B cell (primary cell): ENCODE data around the gene ICAM3. TPM values are rescaled to one million over a fixed set of nuclear protein-coding genes. Genes with fewer than 3 reads are reported as not detected.

Source experiments
- ATAC-seq: fragments of 200-7000 bp; cut with Tn5 transposase; one replicate; pipeline ENCODE4 v1.10.0; 2021; ENCODE audit warnings: low read depth, mild to moderate bottlenecking, moderate number of reproducible peaks, moderate library complexity
- CTCF ChIA-PET: fragments of 350-600 bp; sonication (Branson Sonifier 250); formaldehyde crosslinking; loops from one replicate; lab custom pipeline; 2021; ENCODE audit warnings: antibody characterized with exemption, inconsistent platforms; lab: Charles Lee
- POLR2A ChIA-PET: fragments of 350-600 bp; sonication (Branson Sonifier 250); formaldehyde crosslinking; loops from one replicate; lab custom pipeline; 2021; ENCODE audit warnings: antibody characterized with exemption; lab: Charles Lee
- DNase-seq: peaks from one replicate; pipeline ENCODE4 v3.0.0; 2013
- H2AFZ ChIP-seq: 2 replicates; pipeline ENCODE4 v1.6.1; 2012; ENCODE audit warnings: mild to moderate bottlenecking, low read depth, low read length; ENCODE audit not compliant: insufficient read depth, poor library complexity, severe bottlenecking
- H3K27ac ChIP-seq, 2 donors: 1 replicate in 1 of 2; 2 replicates in 1 of 2; pipeline ENCODE4 v1.5.1; 2012 to 2013; ENCODE audit warnings: low read length in 2 of 2, mild to moderate bottlenecking in 2 of 2, moderate library complexity in 1 of 2
- H3K27me3 ChIP-seq, 4 experiments: fragments of 200-600 bp in 1 of 4; sonication (generic) in 1 of 4; replicated peaks in 1 of 4; 1 replicate in 2 of 4; 2 replicates in 2 of 4; pipeline versions ENCODE4 v1.6.1 to v1.7.0; 2013 to 2016; ENCODE audit warnings: low read length in 3 of 4, mild to moderate bottlenecking in 2 of 4, mixed read lengths in 1 of 4, moderate library complexity in 1 of 4; ENCODE audit not compliant: insufficient read depth in 4 of 4, control insufficient read depth in 3 of 4; ENCODE audit errors: control extremely low read depth in 1 of 4
- H3K36me3 ChIP-seq, 2 experiments: replicated peaks in 1 of 2; 1 replicate in 1 of 2; 2 replicates in 1 of 2; pipeline versions ENCODE4 v1.6.1 to v1.7.1; 2013; ENCODE audit warnings: low read length in 1 of 2; ENCODE audit not compliant: insufficient read depth in 2 of 2, control insufficient read depth in 1 of 2; ENCODE audit errors: control extremely low read depth in 1 of 2, extremely low read depth in 1 of 2
- H3K4me1 ChIP-seq, 2 donors: fragments of 200-600 bp in 1 of 2; sonication (generic) in 1 of 2; 1 replicate in 1 of 2; 2 replicates in 1 of 2; pipeline versions ENCODE4 v1.5.1 to v1.6.1; 2013 to 2017; ENCODE audit warnings: low read length in 2 of 2; ENCODE audit not compliant: control insufficient read depth in 2 of 2, insufficient read depth in 2 of 2
- H3K4me2 ChIP-seq: replicated peaks from 2 replicates; pipeline ENCODE3; 2012; ENCODE audit warnings: mild to moderate bottlenecking, low read depth, low read length; ENCODE audit not compliant: poor library complexity, severe bottlenecking
- H3K4me3 ChIP-seq, 5 experiments: fragments of 200-600 bp in 1 of 5; sonication (generic) in 1 of 5; 1 replicate in 3 of 5; 2 replicates in 2 of 5; pipeline versions ENCODE4 v1.5.1 to v1.7.0; 2011 to 2016; ENCODE audit warnings: low read length in 4 of 5, mild to moderate bottlenecking in 4 of 5, low read depth in 2 of 5, control low read depth in 1 of 5, moderate library complexity in 1 of 5; ENCODE audit not compliant: insufficient read depth in 1 of 5; ENCODE audit errors: control extremely low read depth in 1 of 5, extremely low read depth in 1 of 5
- H3K79me2 ChIP-seq: fragments of 200-600 bp; sonication (generic); one replicate; pipeline ENCODE4 v1.6.0; 2016; ENCODE audit warnings: low read length; ENCODE audit not compliant: control insufficient read depth, insufficient read depth
- H3K9ac ChIP-seq: fragments of 200-600 bp; sonication (generic); 2 replicates; pipeline ENCODE4 v1.6.1; 2017; ENCODE audit warnings: mild to moderate bottlenecking, low read length, moderate library complexity
- H3K9me3 ChIP-seq, 3 donors: one replicate each; pipeline versions ENCODE4 v1.6.1 to v1.7.1; 2013; ENCODE audit warnings: low read length in 2 of 3; ENCODE audit not compliant: control insufficient read depth in 2 of 3, insufficient read depth in 1 of 3; ENCODE audit errors: control extremely low read depth in 1 of 3
- H4K20me1 ChIP-seq: 2 replicates; pipeline ENCODE4 v1.6.0; 2012; ENCODE audit warnings: mild to moderate bottlenecking, low read length; ENCODE audit not compliant: insufficient read depth, control insufficient read depth, poor library complexity, severe bottlenecking
- H3K27ac Mint-ChIP-seq: one replicate; pipeline ENCODE4 v1.8.0; 2021; ENCODE audit warnings: mixed read lengths
- H3K27me3 Mint-ChIP-seq: one replicate; pipeline ENCODE4 v1.8.0; 2021; ENCODE audit warnings: mixed read lengths
- H3K4me1 Mint-ChIP-seq: one replicate; pipeline ENCODE4 v1.8.0; 2021; ENCODE audit warnings: mixed read lengths
- H3K4me3 Mint-ChIP-seq: one replicate; pipeline ENCODE4 v1.8.0; 2021; ENCODE audit warnings: mixed read lengths
- H3K9me3 Mint-ChIP-seq: one replicate; pipeline ENCODE4 v1.8.0; 2022; ENCODE audit warnings: mixed read lengths; ENCODE audit not compliant: insufficient read depth
- CTCF ChIP-seq: fragments of 200-600 bp; IDR thresholded peaks from one replicate; pipeline ENCODE4 v1.8.0; 2022; ENCODE audit warnings: antibody characterized with exemption, mild to moderate bottlenecking
- EZH2 ChIP-seq: IDR thresholded peaks from 2 replicates; pipeline ENCODE4 v1.6.1; 2012; ENCODE audit warnings: borderline replicate concordance, low read depth, mild to moderate bottlenecking, moderate library complexity, low read length; ENCODE audit not compliant: insufficient read depth, poor library complexity, severe bottlenecking
- WGBS: methylation state at CpG from one replicate; pipeline ENCODE4 v1.1.5; 2013; ENCODE audit warnings: missing lambda C conversion rate; ENCODE audit not compliant: insufficient coverage; 5-methylcytosine and 5-hydroxymethylcytosine counted together
- intact Hi-C: fragments of 100-400 bp; cut with micrococcal nuclease; formaldehyde crosslinking; loops from one replicate; pipeline ENCODE4 v1.10.0; 2022
- polyA plus RNA-seq: library from polyadenylated mRNA; depleted of rRNA; stranded (reverse); fragments of >200 nt; gene quantifications from 2 replicates; pipeline ENCODE4 v1.2.3, GENCODE V29; 2012
- total RNA-seq, 2 donors: library from RNA; stranded (reverse); fragments of 120-200 nt in 1 of 2; gene quantifications; 1 replicate in 1 of 2; 2 replicates in 1 of 2; pipeline versions ENCODE4 v1.2.3 to v1.2.4, GENCODE V29; 2013 to 2022

ICAM3 gene
- total and polyA plus RNA-seq, 2 donors (not counting 1 experiment from before 2014, with no cell fraction given), result 119 to 223 TPM

GRCh38 chr19:10291554-10292205 is 47.7 kb downstream of the ICAM3 start:
- no peaks in the 10 kb centered on the region for H3K36me3 ChIP-seq
- peaks cover 0 to 94% (median 62%) of the 10 kb centered on the region in 4 experiments for H3K27me3 ChIP-seq
- WGBS, result 4% methylated on average over 48 of the region's 49 CpGs
- Mint-ChIP-seq H3K27ac (peak overlapping the region; percentile 65), H3K9me3 (no peaks in the 10 kb centered on the region), H3K27me3 (peaks cover 45% of the 10 kb centered on the region), H3K4me3 (peak overlapping the region; percentile 87), H3K4me1 (peaks cover 75% of the 10 kb centered on the region)
- POLR2A ChIA-PET, result interaction anchor here (0.5 to 1.1 kb wide), 5 partner anchors 21 to 1290 kb away, joined by 3 to 6 read pairs (median 3); partner anchors contain the start of genes ICAM1 and RAVER1
- CTCF ChIA-PET, result interaction anchor here (0.8 to 8.5 kb wide), 9 partner anchors 12 to 134 kb away, joined by 3 to 116 read pairs (median 5); partner anchors contain the start of genes ICAM1 and TYK2
- DNase-seq (peak; percentile 73), ATAC-seq (no peak)
- no peak overlapping the region for H3K27ac ChIP-seq
- H2AFZ ChIP-seq, result peak overlapping the region; percentile 66
- TF ChIP-seq CTCF, result no peak
- TF ChIP-seq EZH2, result peak; percentile 28
- peak overlapping the region in 4 of 5 experiments; percentile 33 to 63 (median 42) for H3K4me3 ChIP-seq
- H3K9me3 ChIP-seq, result peaks cover 0 to 76% (median 0%) of the 10 kb centered on the region in 3 donors
- no peaks in the 10 kb centered on the region for H3K79me2 ChIP-seq
- peaks cover 29% of the 10 kb centered on the region for H4K20me1 ChIP-seq
- H3K4me2 ChIP-seq, result peak overlapping the region; percentile 96
- intact Hi-C loops, result loop anchor here (1.0 kb wide), 1 partner anchor 21 kb away; no protein-coding TSS in a partner anchor
- peaks cover 92 to 95% of the 10 kb centered on the region in 2 donors for H3K4me1 ChIP-seq
- peak overlapping the region; percentile 64 for H3K9ac ChIP-seq
